Vagina (tissue), 2 donors: ENCODE data around the gene PRICKLE1.

Experiments used
- CTCF ChIP-seq, 3 experiments: fragments of 450-650 bp in 2 of 3; fragments of 200-600 bp in 1 of 3; sonication (generic) in 1 of 3; IDR thresholded peaks; one replicate each; pipeline ENCODE4 v1.5.1; 2017 to 2019; ENCODE audit warnings: antibody characterized with exemption in 3 of 3, mild to moderate bottlenecking in 2 of 3, moderate library complexity in 2 of 3
- POLR2A ChIP-seq, 2 donors: fragments of 450-650 bp; IDR thresholded peaks; one replicate each; pipeline ENCODE4 v1.6.1; 2017; ENCODE audit warnings: antibody characterized with exemption in 2 of 2, mild to moderate bottlenecking in 2 of 2, moderate library complexity in 2 of 2
- POLR2AphosphoS5 ChIP-seq, 2 donors: sonication (generic); formaldehyde crosslinking; IDR thresholded peaks; one replicate each; pipeline ENCODE4 v1.9.0; 2017; ENCODE audit warnings: antibody characterized with exemption in 2 of 2, mild to moderate bottlenecking in 2 of 2, low read depth in 1 of 2; ENCODE audit not compliant: insufficient read depth in 1 of 2

- TF ChIP-seq CTCF (IDR thresholded peaks at IDR 0.05) = no peak
- TF ChIP-seq POLR2A (IDR thresholded peaks at IDR 0.05) = no peak
- no peak for TF ChIP-seq POLR2AphosphoS5 (IDR thresholded peaks at IDR 0.05; ENCODE audit: insufficient read depth in 1 of 2, low read depth in 1 of 2)
Measured at GRCh38 chr12:42582498-42582897, 7.0 kb downstream of the PRICKLE1 start.
